Ectodermal cell (in vitro differentiated cells): Measurements from ENCODE around the gene C7orf57.

Experiments used
- H3K27ac ChIP-seq: 2 replicates; pipeline ENCODE4 v1.7.0; 2013; ENCODE audit warnings: mild to moderate bottlenecking, low read depth, low read length; ENCODE audit not compliant: insufficient read depth, poor library complexity, severe bottlenecking
- H3K27me3 ChIP-seq: 2 replicates; pipeline ENCODE4 v1.7.0; 2013; ENCODE audit warnings: mild to moderate bottlenecking, low read length; ENCODE audit not compliant: insufficient read depth, control insufficient read depth, poor library complexity, severe bottlenecking
- H3K36me3 ChIP-seq: one replicate; pipeline ENCODE4 v1.7.0; 2013; ENCODE audit warnings: low read length; ENCODE audit not compliant: control insufficient read depth, insufficient read depth
- H3K4me1 ChIP-seq: one replicate; pipeline ENCODE4 v1.7.0; 2013; ENCODE audit warnings: low read length; ENCODE audit not compliant: control insufficient read depth, insufficient read depth
- H3K4me3 ChIP-seq: 2 replicates; pipeline ENCODE4 v1.7.0; 2013; ENCODE audit warnings: low read depth, low read length, control low read depth; ENCODE audit not compliant: insufficient read depth
- H3K9me3 ChIP-seq: 2 replicates; pipeline ENCODE4 v1.7.0; 2013; ENCODE audit warnings: mild to moderate bottlenecking, low read length, moderate library complexity; ENCODE audit not compliant: control insufficient read depth
- WGBS, 2 experiments: methylation state at CpG; one replicate each; pipeline ENCODE4 v1.1.7; 2013; ENCODE audit warnings: missing lambda C conversion rate in 2 of 2; 5-methylcytosine and 5-hydroxymethylcytosine counted together

Gene C7orf57

DNA sequence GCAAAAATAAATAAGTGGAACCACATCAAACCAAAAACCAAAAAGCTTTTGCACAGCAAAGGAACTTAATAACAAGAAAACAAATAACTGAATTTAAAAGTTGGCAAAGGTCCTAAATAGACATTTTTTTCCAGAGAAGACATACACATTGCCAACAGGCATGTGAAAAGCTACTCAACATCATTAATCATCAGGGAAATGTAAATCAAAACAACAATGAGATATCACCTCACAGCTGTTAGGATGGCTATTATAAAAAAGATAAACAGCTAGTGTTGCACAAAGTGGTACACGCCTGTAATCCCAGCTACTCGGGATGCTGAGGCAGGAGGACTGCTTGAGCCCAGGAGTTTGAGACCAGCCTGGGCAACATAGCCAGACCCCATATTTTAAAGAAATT lies 4.2 kb upstream of the C7orf57 start:
- WGBS, 2 experiments = 85 to 100% methylated on average over 2 of the region's 2 CpGs

DNA sequence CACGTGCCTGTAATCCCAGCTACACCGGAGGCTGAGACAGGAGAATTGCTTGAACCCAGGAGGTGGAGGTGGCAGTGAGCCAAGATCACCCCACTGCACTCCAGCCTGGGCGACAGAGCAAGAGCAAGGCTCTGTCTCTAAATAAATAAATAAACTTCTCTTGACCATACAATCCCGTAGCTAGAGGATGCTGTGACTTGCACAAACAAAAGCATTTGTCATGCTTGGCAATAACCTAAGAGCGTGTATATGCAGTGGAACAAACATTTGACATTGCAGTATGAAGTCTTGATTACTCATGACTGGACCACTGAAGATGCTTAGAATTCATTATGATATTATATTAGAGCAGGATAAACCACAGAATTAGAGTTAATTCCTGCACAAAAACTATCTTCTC lies 1.4 kb upstream of the C7orf57 start:
- Histone ChIP-seq H3K9me3 (no peaks in the 10 kb centered on the region), H3K36me3 (no peaks in the 10 kb centered on the region), H3K4me3 (no peak overlapping the region), H3K27ac (no peak overlapping the region), H3K4me1 (peaks cover 6% of the 10 kb centered on the region), H3K27me3 (peaks cover 61% of the 10 kb centered on the region)
- 78 to 83% methylated on average over 5 of the region's 5 CpGs for WGBS, 2 experiments

More for the DNA sequence above, 4.2 kb upstream of the C7orf57 start:
- H3K4me1 ChIP-seq = peaks cover 4% of the 10 kb centered on the region
- H3K27me3 ChIP-seq = peaks cover 42% of the 10 kb centered on the region
- no peaks in the 10 kb centered on the region for H3K36me3 ChIP-seq
- H3K27ac ChIP-seq = no peak overlapping the region
- H3K9me3 ChIP-seq = no peaks in the 10 kb centered on the region
- H3K4me3 ChIP-seq = no peak overlapping the region

DNA sequence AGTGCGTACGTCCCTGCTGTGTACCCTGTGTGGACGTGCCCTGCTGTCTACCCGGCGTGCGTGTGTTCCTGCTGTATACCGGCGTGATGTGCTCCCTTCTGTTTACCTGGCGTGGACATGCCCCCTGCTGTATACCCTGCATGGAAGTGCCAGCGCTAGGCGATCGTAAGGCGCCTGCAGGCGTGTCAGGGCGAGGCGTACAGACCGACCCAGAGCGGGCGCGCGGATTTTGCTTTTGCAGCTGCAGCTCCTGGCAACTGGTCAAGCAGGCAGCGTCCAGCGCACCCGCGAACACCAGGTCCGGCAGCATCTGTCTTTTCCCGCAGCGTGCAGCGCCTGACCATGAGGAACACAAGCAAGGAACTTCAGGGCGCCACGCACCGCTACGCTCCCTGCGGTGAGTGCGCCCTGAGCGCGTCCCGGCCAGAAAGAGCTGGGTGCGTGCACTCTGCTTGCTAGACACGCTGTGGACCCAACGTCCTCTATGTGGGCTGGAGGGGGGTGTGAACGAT lies 680 bp downstream of the C7orf57 start:
- H3K27ac ChIP-seq = no peak overlapping the region
- H3K4me3 ChIP-seq = peak overlapping the region; percentile 57
- 6% methylated on average over 42 of the region's 42 CpGs for WGBS, 2 experiments
- peaks cover 61% of the 10 kb centered on the region for H3K27me3 ChIP-seq
- no peaks in the 10 kb centered on the region for H3K36me3 ChIP-seq
- peaks cover 6% of the 10 kb centered on the region for H3K4me1 ChIP-seq
- no peaks in the 10 kb centered on the region for H3K9me3 ChIP-seq

DNA sequence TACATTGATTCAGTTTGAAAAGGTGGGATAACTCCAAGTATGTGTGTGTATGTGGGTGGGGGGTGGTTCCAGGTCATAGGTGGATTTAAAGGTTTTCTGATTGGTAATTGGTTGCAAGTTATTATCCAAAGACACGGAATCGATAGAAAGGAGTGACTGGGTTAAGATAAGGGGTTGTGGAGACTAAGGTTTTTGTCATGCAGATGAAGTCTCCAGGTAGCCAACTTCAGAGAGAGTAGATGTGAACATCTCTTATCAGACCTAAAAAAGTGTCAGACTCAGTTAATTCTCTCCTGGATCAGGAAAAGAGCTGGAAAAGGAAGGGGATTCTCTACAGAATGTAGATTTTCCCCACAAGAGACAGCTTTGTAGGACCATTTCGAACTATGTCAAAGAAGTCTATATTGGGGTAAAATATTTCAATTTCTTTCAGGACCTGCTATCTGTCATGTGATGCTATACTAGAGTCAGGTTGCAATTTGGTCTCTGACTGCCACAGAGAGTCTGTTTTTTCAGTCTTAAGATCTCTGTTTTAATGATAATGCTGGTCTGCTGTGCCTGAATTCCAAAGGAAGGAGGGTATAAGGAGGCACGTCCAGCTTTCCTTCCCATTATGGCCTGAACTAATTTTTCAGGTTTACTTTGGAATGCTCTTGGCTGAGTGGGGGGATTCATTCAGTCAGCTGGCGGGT lies 3.6 kb downstream of the C7orf57 start:
- H3K4me1 ChIP-seq = peaks cover 6% of the 10 kb centered on the region
- no peaks in the 10 kb centered on the region for H3K36me3 ChIP-seq
- H3K9me3 ChIP-seq = no peaks in the 10 kb centered on the region
- no peak overlapping the region for H3K4me3 ChIP-seq
- H3K27me3 ChIP-seq = peaks cover 40% of the 10 kb centered on the region
- 18 to 25% methylated on average over 4 of the region's 5 CpGs for WGBS, 2 experiments
- H3K27ac ChIP-seq = no peak overlapping the region

DNA sequence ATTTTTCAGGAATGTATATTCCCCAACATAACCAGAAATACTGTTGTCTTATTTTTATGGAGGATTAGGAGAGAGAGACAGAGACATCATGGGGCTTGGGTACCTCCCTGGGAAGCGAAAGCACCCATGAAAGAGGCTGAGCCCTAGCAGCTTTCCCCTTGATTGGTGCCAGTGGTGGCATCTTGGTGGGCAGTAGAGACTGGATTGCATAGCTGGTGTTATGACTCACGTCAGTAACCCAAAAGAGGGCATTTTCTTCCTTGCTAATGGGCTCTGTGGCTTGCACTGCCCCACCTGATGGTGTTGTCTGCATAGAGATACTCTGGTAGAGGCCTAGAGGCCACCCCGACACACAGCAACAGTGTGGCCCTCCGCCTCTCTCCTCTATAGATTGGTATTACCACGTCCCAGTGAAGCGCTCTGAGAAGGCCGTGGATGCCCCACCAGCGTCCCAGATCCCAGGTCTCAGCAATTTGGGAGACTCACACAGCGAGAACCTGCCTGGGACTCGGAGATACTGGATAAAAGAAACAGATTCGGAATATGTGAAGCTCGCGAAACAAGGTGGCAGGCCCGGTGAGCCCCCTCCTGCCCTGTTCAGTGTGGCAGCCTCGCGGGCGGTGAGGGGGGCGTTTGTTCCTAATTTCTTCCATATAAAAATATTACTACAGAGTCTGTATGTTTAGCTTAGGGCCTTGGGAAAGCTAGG lies 5.8 kb downstream of the C7orf57 start:
- Histone ChIP-seq H3K27ac (no peak overlapping the region), H3K9me3 (no peaks in the 10 kb centered on the region), H3K4me1 (peaks cover 2% of the 10 kb centered on the region), H3K27me3 (peaks cover 19% of the 10 kb centered on the region), H3K36me3 (no peaks in the 10 kb centered on the region), H3K4me3 (no peak overlapping the region)
- 91 to 92% methylated on average over 14 of the region's 18 CpGs for WGBS, 2 experiments

DNA sequence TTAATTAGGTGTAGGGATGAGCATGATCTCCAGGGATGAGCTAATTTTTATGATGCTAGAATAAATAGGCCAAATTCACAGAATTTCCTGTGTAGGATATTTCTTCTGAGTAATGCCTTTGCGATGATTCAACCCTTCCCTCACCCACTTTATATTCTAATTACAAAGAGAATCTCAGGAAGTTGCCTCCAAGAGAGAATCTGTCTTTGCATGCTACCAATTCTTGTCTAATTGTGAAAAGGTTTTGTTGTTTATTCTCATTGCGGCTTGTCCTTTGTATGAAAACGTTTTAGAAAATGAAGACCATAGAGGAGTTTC lies 6.3 kb downstream of the C7orf57 start:
- Histone ChIP-seq H3K27ac (no peak overlapping the region), H3K36me3 (no peaks in the 10 kb centered on the region), H3K27me3 (peaks cover 14% of the 10 kb centered on the region), H3K4me1 (no peaks in the 10 kb centered on the region), H3K4me3 (no peak overlapping the region), H3K9me3 (no peaks in the 10 kb centered on the region)
- 66 to 76% methylated on average over 2 to 3 of the region's 3 CpGs for WGBS, 2 experiments

DNA sequence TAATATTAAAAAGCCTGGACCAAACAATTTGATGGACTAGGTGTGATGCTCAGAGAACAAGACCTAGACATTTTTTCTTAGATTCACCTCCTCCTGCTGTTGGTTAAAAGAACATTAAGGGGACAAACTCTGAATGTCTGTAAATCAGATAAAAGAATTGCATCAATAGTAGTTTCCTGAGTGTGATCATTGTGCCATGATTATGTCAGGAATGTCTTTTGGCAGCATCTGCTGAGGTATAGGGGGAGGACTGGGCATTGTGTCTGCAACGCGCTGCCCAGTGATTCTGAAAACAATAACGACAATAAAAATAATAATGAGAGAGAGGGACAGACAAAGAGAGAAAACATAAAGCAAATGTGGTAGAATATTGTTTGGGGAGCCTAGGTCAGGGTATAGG lies 6.9 kb downstream of the C7orf57 start:
- no peak overlapping the region for H3K27ac ChIP-seq
- H3K27me3 ChIP-seq = peaks cover 8% of the 10 kb centered on the region
- no peaks in the 10 kb centered on the region for H3K4me1 ChIP-seq
- no peaks in the 10 kb centered on the region for H3K36me3 ChIP-seq
- H3K9me3 ChIP-seq = no peaks in the 10 kb centered on the region
- WGBS, 2 experiments = 90 to 92% methylated on average over 3 of the region's 3 CpGs
- no peak overlapping the region for H3K4me3 ChIP-seq

DNA sequence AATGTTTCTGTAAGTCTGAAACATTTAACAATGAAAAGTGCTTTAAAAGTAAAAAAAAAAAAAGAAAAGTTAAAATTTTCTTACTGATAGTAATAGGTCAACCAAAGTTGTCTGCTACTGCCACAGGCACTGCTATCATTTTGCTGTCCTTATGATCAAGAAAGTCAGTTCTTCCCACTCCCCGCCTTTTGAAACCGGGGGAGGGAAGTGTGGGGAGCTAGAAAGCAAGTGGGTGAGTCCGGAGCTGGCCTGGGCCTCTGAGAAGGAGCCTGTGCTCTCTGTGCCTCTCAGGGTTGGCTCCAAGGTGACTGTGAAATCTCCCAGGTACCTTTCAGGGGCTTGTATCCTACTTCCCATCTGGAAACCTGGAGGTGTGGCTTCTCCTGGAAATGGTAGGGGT lies 7.3 kb downstream of the C7orf57 start:
- H3K4me3 ChIP-seq = no peak overlapping the region
- H3K9me3 ChIP-seq = no peaks in the 10 kb centered on the region
- peaks cover 4% of the 10 kb centered on the region for H3K27me3 ChIP-seq
- 59 to 64% methylated on average over 3 of the region's 3 CpGs for WGBS, 2 experiments
- H3K36me3 ChIP-seq = no peaks in the 10 kb centered on the region
- H3K27ac ChIP-seq = no peak overlapping the region
- H3K4me1 ChIP-seq = no peaks in the 10 kb centered on the region

DNA sequence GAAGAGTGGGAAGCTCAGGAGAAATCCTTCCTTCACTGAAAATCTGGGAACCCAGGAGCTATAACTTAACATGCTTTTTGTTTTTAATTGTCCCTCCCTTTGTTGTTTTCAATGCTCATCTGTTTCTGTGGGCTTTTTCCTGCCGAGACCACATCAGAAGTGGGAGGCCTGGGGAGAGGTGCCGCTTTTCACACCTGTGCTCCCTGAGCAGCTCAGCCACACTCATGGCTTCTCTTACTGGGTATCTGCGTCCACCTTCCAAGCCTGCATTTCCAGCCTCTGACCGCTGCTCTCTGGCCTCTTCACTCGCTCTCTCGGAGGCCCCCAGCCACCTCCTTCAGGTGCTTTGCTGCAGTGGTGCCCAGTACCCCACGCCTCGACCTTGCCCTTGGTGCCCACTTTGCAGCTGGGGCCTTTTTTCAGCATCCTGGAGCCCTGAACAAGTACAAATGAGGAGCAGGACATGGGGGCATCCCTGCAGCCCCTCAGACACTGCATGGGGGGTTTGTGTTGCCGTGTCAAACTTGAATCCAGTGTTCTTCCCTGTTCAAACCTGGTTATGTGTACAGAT lies 9.9 kb downstream of the C7orf57 start:
- no peaks in the 10 kb centered on the region for H3K27me3 ChIP-seq
- WGBS, 2 experiments = 82 to 85% methylated on average over 9 of the region's 9 CpGs
- no peaks in the 10 kb centered on the region for H3K36me3 ChIP-seq
- no peak overlapping the region for H3K27ac ChIP-seq
- H3K4me3 ChIP-seq = no peak overlapping the region
- H3K9me3 ChIP-seq = no peaks in the 10 kb centered on the region
- H3K4me1 ChIP-seq = no peaks in the 10 kb centered on the region

DNA sequence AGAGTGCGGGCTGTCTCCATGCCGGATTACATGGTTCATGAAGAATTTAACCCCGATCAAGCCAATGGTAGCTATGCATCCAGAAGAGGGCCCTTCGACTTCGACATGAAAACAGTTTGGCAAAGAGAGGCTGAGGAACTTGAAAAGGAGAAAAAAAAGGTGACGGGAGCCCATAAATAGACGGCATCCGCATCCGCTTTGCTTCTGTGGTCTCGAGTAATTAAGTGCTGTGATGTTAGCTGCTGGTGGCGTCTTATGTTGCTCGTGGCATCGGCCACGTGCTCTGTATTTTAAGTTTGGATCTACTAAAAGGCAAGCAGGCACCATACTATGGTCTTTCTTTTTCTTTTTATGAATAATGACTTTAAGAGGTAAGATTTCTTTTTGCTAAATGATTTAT lies 11.1 kb downstream of the C7orf57 start:
- H3K9me3 ChIP-seq = no peaks in the 10 kb centered on the region
- no peaks in the 10 kb centered on the region for H3K27me3 ChIP-seq
- no peaks in the 10 kb centered on the region for H3K4me1 ChIP-seq
- H3K27ac ChIP-seq = no peak overlapping the region
- H3K4me3 ChIP-seq = no peak overlapping the region
- 83 to 84% methylated on average over 14 of the region's 14 CpGs for WGBS, 2 experiments
- H3K36me3 ChIP-seq = no peaks in the 10 kb centered on the region
